Stomach (tissue), 9 donors: ENCODE data around the gene PDIA6. TPM values are rescaled to one million over a fixed set of nuclear protein-coding genes. Genes with fewer than 3 reads are reported as not detected.

Experiments
- DNase-seq, 2 donors: peaks; one replicate each; pipeline versions ENCODE4 v3.0.0 to v3.0.0-alpha.2; 2013 to 2019
- H3K27ac ChIP-seq, 5 donors: fragments of 200-600 bp in 4 of 5; sonication (generic) in 4 of 5; one replicate each; pipeline ENCODE4 v1.5.1; 2013 to 2019; ENCODE audit warnings: mild to moderate bottlenecking in 1 of 5, moderate library complexity in 1 of 5
- H3K27me3 ChIP-seq, 3 donors: fragments of 200-600 bp; sonication (generic); one replicate each; pipeline ENCODE4 v1.5.1; 2017 to 2019; ENCODE audit warnings: mixed run types in 1 of 3
- H3K36me3 ChIP-seq, 4 donors: fragments of 200-600 bp; sonication (generic); 1 replicate in 3 of 4; 2 replicates in 1 of 4; pipeline ENCODE4 v1.5.1; 2016 to 2019
- H3K4me1 ChIP-seq, 4 donors: fragments of 200-600 bp; sonication (generic); one replicate each; pipeline ENCODE4 v1.5.1; 2016 to 2019
- H3K4me3 ChIP-seq, 4 donors: fragments of 200-600 bp; sonication (generic) in 3 of 4; one replicate each; pipeline ENCODE4 v1.5.1; 2016 to 2019; ENCODE audit warnings: mild to moderate bottlenecking in 1 of 4
- H3K9me3 ChIP-seq, 4 donors: fragments of 200-600 bp; sonication (generic); one replicate each; pipeline ENCODE4 v1.5.1; 2016 to 2019
- CTCF ChIP-seq, 7 experiments: fragments of 450-650 bp in 4 of 7; fragments of 200-600 bp in 3 of 7; sonication (generic) in 3 of 7; IDR thresholded peaks; one replicate each; pipeline ENCODE4 v1.5.1; 2016 to 2019; ENCODE audit warnings: antibody characterized with exemption in 7 of 7, control low read depth in 2 of 7, mild to moderate bottlenecking in 1 of 7
- EP300 ChIP-seq: sonication (generic); formaldehyde crosslinking; IDR thresholded peaks from one replicate; pipeline ENCODE4 v1.6.1; 2017; ENCODE audit warnings: antibody characterized with exemption
- POLR2A ChIP-seq, 4 donors: fragments of 450-650 bp; IDR thresholded peaks; one replicate each; pipeline ENCODE4 v1.6.1; 2016; ENCODE audit warnings: antibody characterized with exemption in 4 of 4, control low read depth in 2 of 4, mild to moderate bottlenecking in 1 of 4, moderate library complexity in 1 of 4
- POLR2AphosphoS5 ChIP-seq, 3 donors: sonication (generic); formaldehyde crosslinking; IDR thresholded peaks; one replicate each; pipeline ENCODE4 v1.6.1; 2016; ENCODE audit warnings: antibody characterized with exemption in 3 of 3
- WGBS, 5 donors: extraction: QIAGEN DNeasy Blood & Tissue Kit in 3 of 5; methylation state at CpG; one replicate each; pipeline versions ENCODE4 v1.1.5 to v1.1.7; 2013 to 2018; 5-methylcytosine and 5-hydroxymethylcytosine counted together
- intact Hi-C: fragments of 100-400 bp; cut with DNase I; formaldehyde crosslinking; loops from one replicate; pipeline ENCODE4 v1.15.1; 2023; ENCODE audit warnings: low total_unique reads
- polyA plus RNA-seq, 3 donors: library from polyadenylated mRNA; stranded (reverse); fragments of 200-250 nt; gene quantifications; one replicate each; pipeline ENCODE4 v1.2.3, GENCODE V29; 2013
- small RNA-seq, 4 donors: library from RNA; depleted of rRNA; stranded (forward); fragments of <200 nt; gene quantifications; one replicate each; pipeline ENCODE3, GENCODE V24; 2016
- total RNA-seq, 5 donors: library from RNA; depleted of rRNA; stranded (reverse); fragments of >200 nt; gene quantifications; one replicate each; pipeline versions ENCODE4 v1.1.0 to v1.2.3, GENCODE V29; 2014 to 2016
- donor health status: healthy with polysubstance abuse.
- donor health status: Bipolar disorder and iron deficiency.
- donor health status: healthy.

PDIA6 gene
- total and polyA plus RNA-seq, 8 donors: 37.3 to 272 (median 85.4) TPM

GRCh38 chr2:10733566-10733925 lies 79.0 kb downstream of the PDIA6 start:
- DNase-seq: no peak
- Histone ChIP-seq H3K4me3 (no peak overlapping the region), H3K36me3 (no peaks in the 10 kb centered on the region), H3K4me1 (no peaks in the 10 kb centered on the region), H3K27ac (no peak overlapping the region), H3K9me3 (no peaks in the 10 kb centered on the region), H3K27me3 (no peaks in the 10 kb centered on the region)
- intact Hi-C loops: no loop called here
- WGBS, 5 donors: 30 to 59% (median 48%) methylated on average over 6 of the region's 6 CpGs
- TF ChIP-seq POLR2A (IDR thresholded peaks at IDR 0.05) (no peak), POLR2AphosphoS5 (IDR thresholded peaks at IDR 0.05) (no peak), EP300 (no peak), CTCF (IDR thresholded peaks at IDR 0.05) (no peak)

Small RNAs within 50 kb of the gene (small RNA-seq; reads per million reads assigned to genes)
- 0 reads per million in 4 donors for gene RNU7-138P
- 0 reads per million in 4 donors for gene RNU7-176P

Other genes starting within 250 kb of the PDIA6 start
- gene NOL10, start 122.8 kb downstream of the PDIA6 start, total RNA-seq: 100 to 1,000 TPM in 1 of 5 donors, 10 to 100 TPM in 3, 1 to 10 TPM in 1; 7.5 to 102 (median 18.4) TPM
- 10 to 100 TPM in 2 of 3 donors, 1 to 10 TPM in 1; 8.1 to 11.5 (median 10.8) TPM for gene NOL10, start 122.8 kb downstream of the PDIA6 start, polyA plus RNA-seq
- gene ATP6V1C2, start 91.2 kb downstream of the PDIA6 start, total RNA-seq: 100 to 1,000 TPM in 1 of 5 donors, 1 to 10 TPM in 1, not detected in 3; 1.1 to 143 TPM
- gene ATP6V1C2, start 91.2 kb downstream of the PDIA6 start, polyA plus RNA-seq: 1 to 10 TPM in 1 of 3 donors, under 1 TPM in 2; 0.61 to 6.9 (median 0.75) TPM
- gene KCNF1, start 99.1 kb upstream of the PDIA6 start, total RNA-seq: under 1 TPM in 1 of 5 donors, not detected in 4; 0.92 TPM
- gene KCNF1, start 99.1 kb upstream of the PDIA6 start, polyA plus RNA-seq: under 1 TPM; 0.05 to 0.92 (median 0.25) TPM